ENCODE results near the gene HUS1B. TPM values are rescaled to one million over a fixed set of nuclear protein-coding genes. Genes with fewer than 3 reads are reported as not detected.

HUS1B gene
- total RNA-seq, 4 donors from 2014 or later, result 0.88 to 5.4 (median 3.0) TPM; not detected in 1

DNA sequence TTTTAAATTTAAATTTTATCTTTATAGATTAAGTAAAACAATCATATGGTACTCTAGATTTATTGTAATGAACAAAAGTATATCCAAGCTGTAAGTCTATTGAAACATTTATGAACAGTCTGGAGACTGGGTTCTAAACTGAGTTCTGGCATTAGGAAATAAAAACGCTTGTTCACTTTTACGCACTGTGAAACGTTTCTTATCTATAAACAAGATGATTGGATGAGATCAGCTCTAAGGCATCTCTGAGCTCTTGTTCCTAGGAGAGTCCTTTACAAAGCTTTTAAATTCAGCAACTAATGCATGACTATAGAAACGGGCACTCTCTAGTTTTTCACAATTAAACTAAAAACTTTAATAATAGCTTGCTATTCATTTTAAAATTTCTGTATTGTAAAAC is 6.8 kb downstream of the HUS1B start:
- no peak for ATAC-seq (ENCODE audit: low FRiP score)
- no peak for DNase-seq (ENCODE audit: low spot score)

DNA sequence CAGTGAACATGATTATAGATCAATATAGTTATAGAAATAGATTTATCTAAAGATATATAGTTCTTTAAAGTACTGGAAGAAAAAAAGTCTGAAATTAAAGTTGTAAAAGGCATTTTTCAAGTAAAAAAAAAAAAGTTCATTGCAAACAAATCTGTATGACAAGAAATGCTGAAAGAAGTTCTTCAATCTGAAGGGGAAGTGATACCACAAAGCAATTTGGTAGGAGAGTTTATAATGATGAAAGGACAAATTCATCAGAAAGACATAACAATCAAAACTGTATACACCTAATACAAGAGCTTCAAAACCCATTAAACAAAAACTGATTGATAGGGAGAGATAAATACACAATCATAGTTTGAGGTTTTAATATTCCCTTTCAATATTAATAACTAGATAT is 14.1 kb downstream of the HUS1B start:
- no peak for ATAC-seq (ENCODE audit: low FRiP score)
- TF ChIP-seq, protein P1, sequence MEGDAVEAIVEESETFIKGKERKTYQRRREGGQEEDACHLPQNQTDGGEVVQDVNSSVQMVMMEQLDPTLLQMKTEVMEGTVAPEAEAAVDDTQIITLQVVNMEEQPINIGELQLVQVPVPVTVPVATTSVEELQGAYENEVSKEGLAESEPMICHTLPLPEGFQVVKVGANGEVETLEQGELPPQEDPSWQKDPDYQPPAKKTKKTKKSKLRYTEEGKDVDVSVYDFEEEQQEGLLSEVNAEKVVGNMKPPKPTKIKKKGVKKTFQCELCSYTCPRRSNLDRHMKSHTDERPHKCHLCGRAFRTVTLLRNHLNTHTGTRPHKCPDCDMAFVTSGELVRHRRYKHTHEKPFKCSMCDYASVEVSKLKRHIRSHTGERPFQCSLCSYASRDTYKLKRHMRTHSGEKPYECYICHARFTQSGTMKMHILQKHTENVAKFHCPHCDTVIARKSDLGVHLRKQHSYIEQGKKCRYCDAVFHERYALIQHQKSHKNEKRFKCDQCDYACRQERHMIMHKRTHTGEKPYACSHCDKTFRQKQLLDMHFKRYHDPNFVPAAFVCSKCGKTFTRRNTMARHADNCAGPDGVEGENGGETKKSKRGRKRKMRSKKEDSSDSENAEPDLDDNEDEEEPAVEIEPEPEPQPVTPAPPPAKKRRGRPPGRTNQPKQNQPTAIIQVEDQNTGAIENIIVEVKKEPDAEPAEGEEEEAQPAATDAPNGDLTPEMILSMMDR (IDR thresholded peaks at IDR 0.05), result no peak
- no peak for DNase-seq (ENCODE audit: low spot score)

More for the DNA sequence above, 6.8 kb downstream of the HUS1B start:
- TF ChIP-seq, protein P1 (IDR thresholded peaks at IDR 0.05), result no peak

DNA sequence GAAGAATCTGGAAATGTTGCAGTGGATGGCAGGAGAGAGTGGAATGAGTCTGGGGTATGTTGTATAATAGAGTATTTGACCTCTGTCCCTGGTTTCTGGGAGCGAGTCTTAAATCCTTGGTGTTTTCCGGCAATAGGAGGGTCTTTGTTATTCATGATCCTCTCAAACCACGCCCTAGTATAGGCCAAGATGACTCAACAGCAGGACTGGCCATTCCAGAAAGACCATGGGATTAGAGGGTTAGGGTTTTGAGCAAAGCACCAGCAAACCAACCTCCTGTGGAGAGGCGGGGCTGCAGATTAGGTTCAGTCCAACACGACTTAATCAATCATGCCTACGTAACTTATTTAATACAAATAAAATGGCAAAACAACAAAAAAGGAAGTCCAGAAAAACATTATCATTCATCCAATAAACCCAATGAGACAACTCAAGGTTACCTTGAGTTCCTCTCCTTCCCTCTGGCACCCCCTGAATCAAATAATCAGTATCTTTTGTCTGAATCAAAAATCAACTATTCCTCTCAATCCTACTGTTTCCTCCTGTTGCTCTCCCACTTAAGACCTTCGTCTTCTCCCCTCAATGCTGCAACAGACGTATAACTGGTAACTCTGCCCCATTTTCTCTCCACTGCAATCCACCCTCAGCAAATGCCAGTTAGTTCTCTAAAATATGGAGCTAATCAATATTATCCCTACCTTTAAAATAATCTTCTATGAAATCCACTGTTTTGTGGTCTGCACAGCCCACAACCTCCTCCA is 15.5 kb downstream of the HUS1B start:
- ATAC-seq (ENCODE audit: low FRiP score), result no peak
- no peak for DNase-seq (ENCODE audit: low spot score)
- TF ChIP-seq, protein P1 (IDR thresholded peaks at IDR 0.05), result no peak

DNA sequence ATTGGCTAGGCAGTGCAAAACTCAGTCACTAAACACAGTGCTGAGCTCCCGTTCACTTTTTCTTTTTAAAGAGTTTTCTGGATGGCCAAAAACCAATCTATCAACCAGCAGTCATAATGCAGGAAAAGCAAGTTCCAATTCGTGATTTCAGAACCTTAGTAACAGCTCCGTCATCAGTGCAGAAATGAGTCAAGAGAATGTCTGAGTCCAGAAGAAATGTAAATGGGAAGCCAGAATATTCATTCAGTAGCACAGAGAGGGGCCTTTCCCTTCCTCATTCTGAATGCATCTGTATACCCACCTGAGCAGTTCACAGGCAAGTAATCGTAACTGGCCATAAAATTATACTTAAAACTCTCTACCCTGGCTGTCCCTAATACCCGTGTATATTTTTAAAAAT is 20.4 kb downstream of the HUS1B start:
- TF ChIP-seq, protein P1 (IDR thresholded peaks at IDR 0.05), result no peak
- no peak for DNase-seq (ENCODE audit: low spot score)

DNA sequence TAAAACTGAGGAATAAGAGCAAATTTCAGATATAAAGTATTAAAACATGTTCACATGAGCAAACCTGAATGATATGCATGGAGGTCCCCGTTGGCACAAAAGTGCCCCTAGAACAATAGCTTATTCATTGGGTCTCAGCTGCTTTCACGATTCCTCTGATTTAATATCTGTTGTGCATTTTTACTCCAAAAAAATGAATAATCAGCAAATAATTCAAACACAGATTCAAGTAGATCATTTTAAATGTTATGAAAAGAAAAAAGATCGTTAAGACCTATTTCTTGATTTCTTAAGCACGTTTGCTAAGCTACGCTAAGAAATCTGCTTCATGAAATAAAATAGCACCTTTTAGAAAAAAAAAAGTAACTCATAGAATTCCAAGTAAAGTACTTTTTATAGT is 21.7 kb downstream of the HUS1B start:
- DNase-seq (ENCODE audit: low spot score) (no peak), ATAC-seq (ENCODE audit: low FRiP score) (no peak)
- TF ChIP-seq, protein P1 (IDR thresholded peaks at IDR 0.05), result no peak

More for the DNA sequence above, 20.4 kb downstream of the HUS1B start:
- ATAC-seq (ENCODE audit: low FRiP score), result no peak

DNA sequence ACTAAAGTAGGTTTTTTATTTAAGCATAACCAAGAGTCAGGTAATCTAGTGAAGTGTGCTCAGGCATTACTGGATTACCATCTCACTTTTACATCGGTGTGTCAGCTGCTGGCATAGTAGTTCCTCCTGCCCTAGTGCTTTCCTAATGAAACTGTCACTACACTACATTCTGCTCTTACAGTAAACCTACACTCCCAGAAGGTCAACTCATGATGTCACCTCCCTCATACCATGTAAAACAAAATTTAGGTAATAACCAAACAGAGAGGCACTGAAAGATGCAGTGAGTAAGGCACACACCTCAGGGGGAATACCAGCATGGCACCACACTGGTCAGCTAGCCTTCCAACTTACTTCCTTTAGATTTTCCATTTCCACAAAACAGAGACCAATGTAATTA is 23.3 kb downstream of the HUS1B start:
- TF ChIP-seq, protein P1 (IDR thresholded peaks at IDR 0.05), result no peak
- DNase-seq (ENCODE audit: low spot score) (no peak), ATAC-seq (ENCODE audit: low FRiP score) (no peak)

DNA sequence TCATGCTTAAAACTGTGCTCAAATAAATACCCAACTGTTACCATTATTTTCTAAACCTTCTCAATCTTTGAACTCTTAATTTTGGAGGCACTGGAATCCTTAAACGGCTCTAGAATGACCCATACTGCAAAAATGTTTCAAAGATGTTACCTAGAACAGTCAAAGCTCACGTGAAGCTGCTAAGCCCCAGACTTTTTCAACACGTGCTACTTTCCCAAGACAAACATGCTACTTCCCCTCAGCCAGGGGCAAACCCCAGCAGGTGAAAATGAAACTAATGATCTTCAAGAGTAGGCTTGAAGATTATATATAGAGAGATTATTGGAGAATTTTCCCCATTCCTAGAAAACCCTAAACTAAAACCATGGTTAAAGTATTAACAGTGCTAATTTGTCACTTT is 28.1 kb downstream of the HUS1B start:
- ATAC-seq (ENCODE audit: low FRiP score), result no peak
- TF ChIP-seq, protein P1 (IDR thresholded peaks at IDR 0.05), result no peak
- DNase-seq (ENCODE audit: low spot score), result no peak

Data from omental fat pad (tissue), 4 donors.